ENCODE data around the gene UBR1.

- TF ChIP-seq CTCF (IDR thresholded peaks at IDR 0.05; ENCODE audit: extremely low read depth in 1 of 2, insufficient read depth in 1 of 2, low read depth in 1 of 2, low read length in 2 of 2) (no peak), POLR2AphosphoS5 (IDR thresholded peaks at IDR 0.05; ENCODE audit: insufficient read depth, low read depth, low read length) (no peak), FOS (IDR thresholded peaks at IDR 0.05; ENCODE audit: borderline replicate concordance, insufficient read depth, low read length) (no peak), POLR2A (IDR thresholded peaks at IDR 0.05; ENCODE audit: low read depth, low read length) (no peak), MYC (IDR thresholded peaks at IDR 0.05; ENCODE audit: low read depth, low read length) (no peak), MAX (IDR thresholded peaks at IDR 0.05; ENCODE audit: insufficient read depth, insufficient read length) (no peak), JUN (IDR thresholded peaks at IDR 0.05; ENCODE audit: borderline replicate concordance, insufficient read depth, insufficient read length, low read depth) (no peak), EZH2 (IDR thresholded peaks at IDR 0.05; ENCODE audit: borderline replicate concordance, low read depth, low read length, severe bottlenecking) (no peak)
Observed at GRCh38 chr15:43091859-43092258, 14.0 kb downstream of the UBR1 start.
